Coronary artery (tissue), 2 donors: ENCODE measurements around the gene DSCAML1.

Source experiments
- DNase-seq: peaks from one replicate; pipeline ENCODE4 v3.0.0-alpha.2; 2017; ENCODE audit warnings: low spot score
- H3K27ac ChIP-seq, 2 donors: fragments of 200-600 bp; sonication (generic); one replicate each; pipeline ENCODE4 v1.5.1; 2016 to 2019
- H3K4me3 ChIP-seq: fragments of 200-600 bp; sonication (generic); 2 replicates; pipeline ENCODE4 v1.5.1; 2016; ENCODE audit warnings: mild to moderate bottlenecking, moderate library complexity
- CTCF ChIP-seq: fragments of 200-600 bp; sonication (generic); IDR thresholded peaks from one replicate; pipeline ENCODE4 v1.5.1; 2019; ENCODE audit warnings: antibody characterized with exemption

The DSCAML1 gene

GRCh38 chr11:117830674-117831351 lies 33.8 kb upstream of the DSCAML1 start:
- Histone ChIP-seq H3K4me3 (no peak overlapping the region), H3K27ac (no peak overlapping the region)
- DNase-seq = peak; percentile 65

GRCh38 chr11:117830072-117830471 lies 33.1 kb upstream of the DSCAML1 start:
- peak; percentile 55 for DNase-seq
- H3K4me3 ChIP-seq = no peak overlapping the region
- no peak for TF ChIP-seq CTCF
- H3K27ac ChIP-seq = no peak overlapping the region

More at GRCh38 chr11:117830674-117831351, 33.8 kb upstream of the DSCAML1 start:
- TF ChIP-seq CTCF = no peak

GRCh38 chr11:117829369-117829725 lies 32.3 kb upstream of the DSCAML1 start:
- TF ChIP-seq CTCF = no peak
- no peak for DNase-seq
- Histone ChIP-seq H3K4me3 (no peak overlapping the region), H3K27ac (peak overlapping the region in 1 of 2 donors; percentile 49)

GRCh38 chr11:117828611-117829368 lies 31.8 kb upstream of the DSCAML1 start:
- DNase-seq = peak; percentile 84
- peak overlapping the region in 1 of 2 donors; percentile 49 for H3K27ac ChIP-seq
- TF ChIP-seq CTCF = no peak
- H3K4me3 ChIP-seq = no peak overlapping the region

GRCh38 chr11:117827521-117828511 lies 30.8 kb upstream of the DSCAML1 start:
- H3K27ac ChIP-seq = peak overlapping the region in 1 of 2 donors; percentile 28
- peak; percentile 69 for DNase-seq
- H3K4me3 ChIP-seq = no peak overlapping the region

GRCh38 chr11:117826832-117827231 lies 29.8 kb upstream of the DSCAML1 start:
- DNase-seq = peak; percentile 53

More at GRCh38 chr11:117827521-117828511, 30.8 kb upstream of the DSCAML1 start:
- no peak for TF ChIP-seq CTCF

More at GRCh38 chr11:117826832-117827231, 29.8 kb upstream of the DSCAML1 start:
- no peak for TF ChIP-seq CTCF
- no peak overlapping the region for H3K4me3 ChIP-seq
- H3K27ac ChIP-seq = no peak overlapping the region
